ENCODE measurements around the gene MND1. TPM values are rescaled to one million over a fixed set of nuclear protein-coding genes. Genes with fewer than 3 reads are reported as not detected.

Gene MND1
- total RNA-seq, 1 donor from 2014 or later = 20.9 TPM

- intact Hi-C loops (cut with micrococcal nuclease) = loop anchor here (1.0 to 10.0 kb wide), 6 partner anchors 77 to 1210 kb away; partner anchors contain the start of gene PLRG1
Measured at GRCh38 chr4:153345012-153345981, 809 bp downstream of the MND1 start.

GRCh38 chr4:153346031-153346430, 1.5 kb downstream of the MND1 start:
- intact Hi-C loops (cut with micrococcal nuclease) = loop anchor here (10.0 kb wide), 1 partner anchor 1209 kb away; the partner anchor contains the start of gene PLRG1

- intact Hi-C loops (cut with micrococcal nuclease) = loop anchor here (10.0 kb wide), 1 partner anchor 1208 kb away; the partner anchor contains the start of gene PLRG1
Measured at GRCh38 chr4:153346563-153346962, 2.1 kb downstream of the MND1 start.

GRCh38 chr4:153347117-153347516, 2.6 kb downstream of the MND1 start:
- intact Hi-C loops (cut with micrococcal nuclease) = loop anchor here (10.0 kb wide), 1 partner anchor 1208 kb away; the partner anchor contains the start of gene PLRG1

GRCh38 chr4:153348006-153348405, 3.5 kb downstream of the MND1 start:
- intact Hi-C loops (cut with micrococcal nuclease) = loop anchor here (10.0 kb wide), 1 partner anchor 1207 kb away; the partner anchor contains the start of gene PLRG1

- intact Hi-C loops (cut with micrococcal nuclease) = loop anchor here (10.0 kb wide), 1 partner anchor 1205 kb away; the partner anchor contains the start of gene PLRG1
Measured at GRCh38 chr4:153349206-153349805, 4.8 kb downstream of the MND1 start.

GRCh38 chr4:153362184-153362583, 17.7 kb downstream of the MND1 start:
- intact Hi-C loops (cut with micrococcal nuclease) = no loop called here

- intact Hi-C loops (cut with micrococcal nuclease) = no loop called here
Measured at GRCh38 chr4:153364061-153364460, 19.6 kb downstream of the MND1 start.

GRCh38 chr4:153365003-153365402, 20.5 kb downstream of the MND1 start:
- intact Hi-C loops (cut with micrococcal nuclease) = no loop called here

- intact Hi-C loops (cut with micrococcal nuclease) = no loop called here
Measured at GRCh38 chr4:153366486-153366885, 22.0 kb downstream of the MND1 start.

GRCh38 chr4:153367092-153367491, 22.6 kb downstream of the MND1 start:
- intact Hi-C loops (cut with micrococcal nuclease) = no loop called here

GRCh38 chr4:153369021-153369420, 24.5 kb downstream of the MND1 start:
- intact Hi-C loops (cut with micrococcal nuclease) = no loop called here

- intact Hi-C loops (cut with micrococcal nuclease) = no loop called here
Measured at GRCh38 chr4:153371701-153372234, 27.3 kb downstream of the MND1 start.

- intact Hi-C loops (cut with micrococcal nuclease) = no loop called here
Measured at GRCh38 chr4:153372967-153373562, 28.6 kb downstream of the MND1 start.

- intact Hi-C loops (cut with micrococcal nuclease) = no loop called here
Measured at GRCh38 chr4:153374442-153374841, 30.0 kb downstream of the MND1 start.

- intact Hi-C loops (cut with micrococcal nuclease) = no loop called here
Measured at GRCh38 chr4:153375303-153375702, 30.8 kb downstream of the MND1 start.

- intact Hi-C loops (cut with micrococcal nuclease) = no loop called here
Measured at GRCh38 chr4:153383131-153383530, 38.6 kb downstream of the MND1 start.

GRCh38 chr4:153384160-153384559, 39.7 kb downstream of the MND1 start:
- intact Hi-C loops (cut with micrococcal nuclease) = no loop called here

- intact Hi-C loops (cut with micrococcal nuclease) = no loop called here
Measured at GRCh38 chr4:153385784-153386183, 41.3 kb downstream of the MND1 start.

- intact Hi-C loops (cut with micrococcal nuclease) = no loop called here
Measured at GRCh38 chr4:153387981-153388380, 43.5 kb downstream of the MND1 start.

- intact Hi-C loops (cut with micrococcal nuclease) = no loop called here
Measured at GRCh38 chr4:153393397-153393796, 48.9 kb downstream of the MND1 start.

All from T-helper 2 cell treated with Interferon-gamma antibody and Interleukin-4, amounts not matched to agents 100 ng/mL and 5 ng/mL, for 36 hours (primary cell).